ENCODE measurements around the gene RNF152.
"Not testable (repeated sequence)": the region's sequence is repeated elsewhere in the genome, so short reads cannot be mapped to it uniquely, and the experiment has no call there.

The RNF152 gene

GRCh38 chr18:61821748-61822147, 71.1 kb downstream of the RNF152 start:
- no peak for DNase-seq (ENCODE audit: low read depth in 3 of 3)

- no peak for DNase-seq (ENCODE audit: low read depth in 3 of 3)
These were observed 71.9 kb downstream of the RNF152 start for GRCh38 chr18:61820882-61821281.

DNA sequence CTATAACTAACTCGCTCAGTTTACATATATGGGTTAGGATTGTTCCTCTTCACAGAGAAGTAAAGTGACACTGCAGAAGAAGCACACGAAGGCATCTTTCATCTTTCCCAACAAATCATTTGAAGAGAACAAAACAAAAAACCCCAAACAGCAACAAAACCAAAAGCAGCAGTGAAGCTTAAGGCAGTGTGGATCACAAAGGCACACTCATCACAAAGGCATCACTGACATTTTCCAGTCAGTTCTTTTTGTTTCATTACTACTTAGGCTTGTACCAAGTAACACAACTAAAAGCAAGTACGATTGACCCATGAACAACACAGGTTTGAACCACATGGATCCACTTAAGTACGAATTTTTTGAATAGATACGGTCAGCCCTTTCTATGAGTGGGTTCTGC, 75.7 kb downstream of the RNF152 start:
- DNase-seq (ENCODE audit: low read depth in 3 of 3), result no peak

DNA sequence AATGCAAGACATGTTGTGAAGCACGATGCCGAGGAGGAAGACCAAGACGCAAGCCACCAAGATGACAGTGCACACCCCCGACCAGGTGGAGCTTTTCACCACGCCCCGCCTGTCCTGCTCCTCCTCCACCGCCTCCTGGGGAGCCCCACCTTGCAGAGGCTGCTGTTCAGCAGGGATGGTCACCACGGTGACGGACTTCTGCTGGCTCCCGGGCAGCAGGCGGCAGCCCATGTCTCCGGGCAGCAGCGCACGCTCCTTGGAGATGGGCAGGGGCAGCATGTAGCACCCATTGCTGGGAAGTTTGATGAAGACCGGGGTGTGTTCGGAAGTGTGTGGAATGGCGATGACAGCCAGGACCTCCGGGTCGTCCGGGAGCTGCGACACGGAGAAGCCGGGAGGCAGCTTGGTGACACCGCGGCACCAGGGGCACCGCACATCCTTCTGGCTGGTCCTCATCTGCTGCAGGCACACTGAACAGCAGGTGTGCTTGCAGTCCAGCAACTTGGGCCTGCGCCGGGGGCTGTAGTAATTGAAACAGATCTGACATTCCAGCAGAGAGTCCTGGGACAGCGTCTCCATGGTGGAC, 76.8 kb downstream of the RNF152 start:
- no peak for DNase-seq (ENCODE audit: low read depth in 3 of 3)

- no peak for DNase-seq (ENCODE audit: low read depth in 3 of 3)
These were observed 84.5 kb downstream of the RNF152 start for GRCh38 chr18:61808286-61808685.

DNA sequence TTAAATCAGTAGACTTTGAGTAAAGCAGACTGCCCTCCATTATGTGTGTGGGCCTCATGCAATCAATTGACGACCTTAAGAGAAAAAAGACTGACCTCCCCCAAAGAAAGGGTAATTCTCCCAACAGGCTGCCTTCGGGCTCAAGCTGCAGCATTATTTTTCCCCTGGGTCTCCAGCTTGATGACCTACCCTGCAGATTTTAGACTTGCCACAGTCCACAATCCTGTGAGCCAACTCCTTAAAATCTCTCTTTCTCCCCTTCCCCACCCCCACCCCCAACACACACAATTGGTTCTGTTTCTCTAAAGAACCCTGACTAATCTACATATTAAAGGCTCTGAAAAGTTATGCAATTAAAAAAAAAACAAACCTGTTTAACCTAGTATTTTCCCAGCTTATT, 89.4 kb downstream of the RNF152 start:
- DNase-seq (ENCODE audit: low read depth in 3 of 3), result no peak

DNA sequence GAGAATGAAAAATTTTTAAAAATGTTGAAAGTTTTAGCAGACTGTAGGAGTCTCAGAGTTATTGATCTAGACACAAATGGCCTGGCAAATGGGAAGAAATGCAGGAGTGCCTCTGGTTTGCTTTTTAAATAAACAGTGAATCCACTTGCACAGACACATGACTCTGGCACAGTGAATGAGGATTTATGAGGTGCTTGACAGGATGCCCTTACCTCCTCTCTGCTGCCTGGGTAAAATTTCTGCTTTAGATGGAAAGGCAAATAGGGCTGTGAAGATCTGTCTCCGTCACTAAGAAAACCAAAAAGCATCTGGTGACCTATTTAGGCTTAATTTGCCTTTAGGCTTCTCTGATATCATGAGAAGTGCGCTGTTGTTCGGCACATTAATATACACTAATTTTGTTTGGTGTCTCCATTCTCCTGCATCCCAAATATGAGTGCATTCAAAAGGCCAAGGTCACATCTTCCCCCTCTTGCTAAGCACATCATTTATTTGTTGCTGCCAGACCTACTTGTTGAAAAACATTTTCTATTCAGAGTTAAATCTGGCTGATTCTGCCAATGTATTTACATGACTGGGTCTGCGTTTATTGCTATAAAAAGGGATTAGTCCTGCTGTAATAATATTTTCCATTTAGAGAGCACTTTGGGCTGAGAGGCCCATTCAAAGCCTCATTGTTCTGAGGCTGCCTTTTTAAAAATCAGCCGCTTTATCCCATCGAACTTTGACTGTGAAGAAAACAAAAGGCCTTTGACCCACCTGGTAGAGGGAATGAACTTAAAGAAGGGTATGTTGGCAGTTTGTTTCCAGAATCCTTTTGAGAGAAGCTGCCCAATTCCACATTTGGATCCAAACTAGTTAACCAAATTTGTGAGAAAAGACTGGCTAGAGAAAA, 94.9 kb downstream of the RNF152 start:
- no peak for DNase-seq (ENCODE audit: low read depth in 3 of 3)

DNA sequence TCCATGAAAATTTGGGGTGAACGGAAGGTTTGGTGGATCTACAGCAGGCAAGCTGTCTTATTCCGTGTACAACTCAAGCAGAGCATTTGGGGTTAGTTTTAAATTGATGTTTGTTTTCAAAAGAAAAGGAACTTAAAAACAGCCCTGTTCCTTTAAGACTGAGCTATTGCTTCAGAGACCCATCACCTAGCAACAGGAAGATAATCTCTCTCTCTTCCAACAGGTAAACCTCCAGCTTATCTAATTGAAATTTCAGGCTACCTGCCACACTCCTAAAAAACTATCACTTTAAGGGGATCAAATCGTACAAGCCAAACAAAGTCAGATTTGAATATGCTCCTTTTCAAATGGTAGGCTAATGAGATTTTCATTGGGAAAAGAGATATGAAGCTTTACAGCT, 101.8 kb downstream of the RNF152 start:
- no peak for DNase-seq (ENCODE audit: low read depth in 3 of 3)

- not testable (repeated sequence) for DNase-seq (ENCODE audit: low read depth in 3 of 3)
These were observed 105.7 kb downstream of the RNF152 start for GRCh38 chr18:61787011-61787670.

DNA sequence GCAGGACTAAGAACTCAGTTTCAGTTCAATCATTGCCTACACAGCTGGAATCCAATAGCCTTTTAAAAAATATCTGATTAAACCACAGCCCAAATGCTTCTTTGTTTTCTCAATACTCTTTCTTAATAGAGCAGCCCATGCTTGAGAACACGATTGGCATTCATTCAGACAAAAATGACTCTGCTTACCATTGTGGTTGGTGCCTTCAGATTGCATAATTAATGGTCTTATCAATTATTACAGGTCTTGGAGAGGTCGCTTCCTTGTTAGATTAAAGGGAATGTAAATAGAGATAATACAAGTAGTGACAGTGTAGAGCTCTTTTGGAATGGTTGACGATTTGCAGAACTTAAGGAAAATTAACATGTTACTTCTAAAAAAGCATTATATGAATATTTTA, 107.2 kb downstream of the RNF152 start:
- DNase-seq (ENCODE audit: low read depth in 3 of 3), result no peak

DNA sequence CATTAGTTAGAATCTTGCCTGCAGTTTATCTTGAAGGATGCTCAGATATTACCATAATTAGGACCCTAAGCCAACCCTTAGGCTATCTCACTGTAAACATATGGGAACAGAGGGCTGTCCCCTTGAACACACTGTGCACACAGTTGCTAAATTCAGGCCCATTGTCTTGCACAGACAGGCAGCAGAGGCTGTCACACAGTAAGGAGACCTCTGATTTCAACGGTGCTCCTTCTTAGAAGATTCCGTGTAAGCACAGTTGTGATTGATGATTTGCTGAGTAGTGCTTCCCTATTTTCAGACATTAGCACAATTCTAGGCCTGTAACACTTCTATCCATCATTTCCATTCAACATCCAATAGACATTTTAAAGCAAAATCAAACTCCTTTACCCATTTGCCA, 108.0 kb downstream of the RNF152 start:
- DNase-seq (ENCODE audit: low read depth in 3 of 3), result no peak

- no peak for DNase-seq (ENCODE audit: low read depth in 3 of 3)
These were observed 110.3 kb downstream of the RNF152 start for GRCh38 chr18:61782545-61782944.

DNA sequence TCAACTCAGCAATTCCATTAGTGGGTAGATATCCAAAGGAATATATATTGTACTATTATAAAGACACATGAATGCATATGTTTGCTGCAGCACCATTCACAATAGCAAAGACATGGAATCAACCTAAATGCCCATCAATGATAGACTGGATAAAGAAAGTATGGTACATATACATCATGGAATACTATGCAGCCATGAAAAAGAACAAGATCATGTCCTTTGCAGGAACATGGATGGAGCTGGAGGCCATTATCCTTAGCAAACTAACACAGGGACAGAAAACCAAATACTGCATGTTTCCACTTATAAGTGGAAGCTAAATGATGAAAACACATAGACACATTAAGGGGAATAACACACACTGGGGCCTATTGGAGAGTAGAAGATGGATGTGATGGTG, 116.6 kb downstream of the RNF152 start:
- DNase-seq (ENCODE audit: low read depth in 3 of 3), result not testable (repeated sequence)

GRCh38 chr18:61774846-61775245, 118.0 kb downstream of the RNF152 start:
- no peak for DNase-seq (ENCODE audit: low read depth in 3 of 3)

DNA sequence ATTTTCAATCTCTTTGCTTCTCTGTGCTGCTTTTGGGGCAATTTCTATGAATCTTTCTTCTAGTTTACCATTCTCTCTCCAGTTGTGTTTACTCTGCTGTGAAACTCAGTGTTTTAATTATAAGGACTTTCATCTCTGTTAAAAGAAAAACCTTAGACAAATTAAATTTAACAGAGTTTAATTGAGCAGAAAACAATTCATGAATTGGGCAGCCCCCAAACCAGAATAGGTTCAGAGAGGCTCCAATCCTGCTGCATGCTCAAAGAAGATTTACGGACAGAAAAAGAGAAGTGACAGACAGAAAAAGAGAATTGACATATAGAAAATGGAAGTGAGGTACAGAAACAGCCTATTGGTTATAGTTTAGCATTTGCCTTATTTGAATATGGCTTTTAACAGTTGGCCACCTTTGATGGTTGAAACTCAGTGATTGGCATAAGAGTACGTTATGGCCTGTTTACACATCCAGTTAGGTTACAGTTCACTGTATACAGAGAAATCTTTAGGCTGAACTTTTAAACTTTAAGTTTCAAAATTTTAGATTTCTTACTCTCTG, 120.4 kb downstream of the RNF152 start:
- no peak for DNase-seq (ENCODE audit: low read depth in 3 of 3)

GRCh38 chr18:61771861-61772260, 120.9 kb downstream of the RNF152 start:
- no peak for DNase-seq (ENCODE audit: low read depth in 3 of 3)

- no peak for DNase-seq (ENCODE audit: low read depth in 3 of 3)
These were observed 122.5 kb downstream of the RNF152 start for GRCh38 chr18:61770279-61770678.

DNA sequence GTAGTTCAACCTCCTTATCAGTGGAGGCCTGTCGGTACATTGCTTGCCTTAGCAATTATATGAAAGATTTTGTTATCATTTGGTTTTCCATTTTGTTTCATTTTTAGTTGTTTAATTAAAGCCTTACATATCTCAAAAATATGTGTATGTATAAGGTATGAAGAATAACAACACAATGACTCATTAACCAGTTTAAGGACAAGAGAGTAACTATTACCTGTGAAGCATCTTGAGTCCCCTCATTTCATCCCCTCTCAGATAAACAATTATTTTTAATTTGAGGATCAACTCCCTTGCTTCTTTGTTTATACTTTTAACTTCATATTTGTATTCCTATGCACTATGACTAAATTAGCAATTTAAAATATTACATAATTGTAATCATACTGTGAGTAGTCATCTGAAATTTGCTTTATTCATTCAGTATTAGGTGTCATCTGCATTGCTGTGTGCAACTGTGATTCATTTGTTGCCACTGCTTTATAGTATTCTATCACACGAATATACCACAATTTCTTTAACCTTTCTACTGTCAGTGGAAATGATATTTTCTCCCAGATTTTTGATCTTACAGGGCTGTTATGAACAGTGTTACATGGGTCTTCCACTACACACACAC, 126.4 kb downstream of the RNF152 start:
- DNase-seq (ENCODE audit: low read depth in 3 of 3), result no peak

DNA sequence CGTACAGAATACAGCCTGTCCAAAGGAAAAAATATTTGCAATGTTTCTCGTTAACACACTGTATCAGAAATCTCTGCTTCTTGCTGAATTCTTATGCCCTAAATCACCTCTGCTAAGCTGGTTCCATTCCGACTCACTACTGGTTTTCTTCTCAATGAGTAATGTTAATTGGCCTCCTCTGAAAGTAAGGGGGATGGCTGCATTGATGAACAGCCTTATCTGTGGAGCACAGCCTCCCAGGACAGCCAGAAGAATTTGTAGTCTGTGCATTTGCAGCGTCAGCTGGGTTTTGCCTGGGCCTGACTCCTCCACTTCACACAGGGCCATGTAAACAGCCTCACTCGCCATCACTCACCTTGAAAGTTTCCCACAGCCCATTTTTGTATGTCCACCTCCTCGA, 127.7 kb downstream of the RNF152 start:
- DNase-seq (ENCODE audit: low read depth in 3 of 3), result no peak

DNA sequence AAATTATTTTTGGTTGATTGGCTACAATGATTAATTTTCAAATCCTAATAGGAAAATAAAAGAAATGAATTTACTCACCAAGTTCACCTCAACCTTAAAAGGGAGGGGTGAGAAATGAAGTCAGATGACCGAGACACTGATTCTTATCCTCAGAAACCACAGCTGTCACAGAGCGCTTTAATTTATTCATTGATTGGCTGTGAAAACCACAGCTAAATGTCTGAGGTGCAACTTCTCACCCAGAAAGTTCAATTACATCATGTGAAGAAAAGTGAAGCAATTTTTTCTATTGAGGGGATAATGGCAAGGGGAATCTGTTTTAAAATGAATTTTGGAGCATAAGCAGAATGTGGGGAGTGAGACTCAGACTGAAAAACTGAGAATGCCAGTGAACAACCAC, 128.4 kb downstream of the RNF152 start:
- no peak for DNase-seq (ENCODE audit: low read depth in 3 of 3)

GRCh38 chr18:61761875-61762274, 130.9 kb downstream of the RNF152 start:
- DNase-seq (ENCODE audit: low read depth in 3 of 3), result no peak

All from stimulated activated CD4-positive, alpha-beta T cell treated with anti-CD3 and anti-CD28 coated beads, TNF-alpha, amount 100 ng/mL, for 48 hours (primary cell).